ENCODE results near the gene OSGEPL1.

DNA sequence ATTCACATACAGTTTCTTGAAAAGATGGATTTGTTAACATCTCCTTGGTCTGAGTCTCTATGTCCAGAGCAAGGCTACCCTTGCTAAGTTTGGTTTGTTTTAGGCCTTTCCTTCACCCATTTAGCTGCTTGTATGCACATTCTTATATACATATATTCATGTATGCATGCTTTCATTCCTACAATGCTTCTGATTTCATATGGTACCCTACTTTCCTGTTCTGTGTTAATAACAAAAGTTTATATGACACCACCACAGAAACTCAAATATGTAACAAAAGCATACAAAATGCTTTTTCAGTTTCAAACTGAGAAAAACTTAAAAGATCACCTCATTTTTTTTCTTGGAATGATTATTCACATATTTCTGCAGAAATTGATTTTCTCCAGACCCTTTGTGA is 39.4 kb downstream of the OSGEPL1 start:
- no peak for TF ChIP-seq CTCF (IDR thresholded peaks at IDR 0.05)
- TF ChIP-seq POLR2A (IDR thresholded peaks at IDR 0.05), result no peak
